Upper lobe of right lung (tissue), 1 donor: ENCODE data around the gene CDC42EP5. TPM values are rescaled to one million over a fixed set of nuclear protein-coding genes. Genes with fewer than 3 reads are reported as not detected.
A peak's percentile ranks its signal among the peaks of the same experiment; 100 is the strongest.
"Not testable (repeated sequence)": the region's sequence is repeated elsewhere in the genome, so short reads cannot be mapped to it uniquely, and the experiment has no call there.

Source experiments
- ATAC-seq: fragments of 200-7000 bp; cut with Tn5 transposase; one replicate; pipeline ENCODE4 v1.9.1; 2020; ENCODE audit warnings: mild to moderate bottlenecking, moderate library complexity
- DNase-seq: peaks from one replicate; pipeline ENCODE4 v3.0.0-alpha.2; 2020
- H3K27ac ChIP-seq: fragments of 200-600 bp; one replicate; pipeline ENCODE4 v1.8.0; 2022
- H3K27me3 ChIP-seq: fragments of 200-600 bp; one replicate; pipeline ENCODE4 v1.8.0; 2022; ENCODE audit warnings: mild to moderate bottlenecking
- H3K36me3 ChIP-seq: fragments of 200-600 bp; one replicate; pipeline ENCODE4 v1.8.0; 2022
- H3K4me1 ChIP-seq: fragments of 200-600 bp; one replicate; pipeline ENCODE4 v1.8.0; 2022
- H3K4me3 ChIP-seq: fragments of 200-600 bp; one replicate; pipeline ENCODE4 v1.8.0; 2022; ENCODE audit warnings: mild to moderate bottlenecking
- H3K9me3 ChIP-seq: fragments of 200-600 bp; one replicate; pipeline ENCODE4 v1.8.0; 2022
- intact Hi-C: fragments of 100-400 bp; cut with DNase I; formaldehyde crosslinking; loops from one replicate; pipeline ENCODE4 v1.11.0; 2022
- total RNA-seq: library from RNA; stranded (reverse); fragmentation: NEBNext Ultra II Directional; extraction: Animal tissue kit (Norgen Biotek cat#: 25700); gene quantifications from one replicate; pipeline ENCODE4 v1.2.1, GENCODE V29; 2021
- TF ChIP-seq, protein P1 (sequence below): fragments of 200-600 bp; IDR thresholded peaks from one replicate; pipeline ENCODE4 v1.8.0; 2022; ENCODE audit warnings: antibody characterized with exemption
- donor health status: DM: no; HTN: yes; CAD: no; lungs with severe emphysema.

Gene CDC42EP5
- total RNA-seq, 1 donor from 2014 or later: 38.2 TPM

DNA sequence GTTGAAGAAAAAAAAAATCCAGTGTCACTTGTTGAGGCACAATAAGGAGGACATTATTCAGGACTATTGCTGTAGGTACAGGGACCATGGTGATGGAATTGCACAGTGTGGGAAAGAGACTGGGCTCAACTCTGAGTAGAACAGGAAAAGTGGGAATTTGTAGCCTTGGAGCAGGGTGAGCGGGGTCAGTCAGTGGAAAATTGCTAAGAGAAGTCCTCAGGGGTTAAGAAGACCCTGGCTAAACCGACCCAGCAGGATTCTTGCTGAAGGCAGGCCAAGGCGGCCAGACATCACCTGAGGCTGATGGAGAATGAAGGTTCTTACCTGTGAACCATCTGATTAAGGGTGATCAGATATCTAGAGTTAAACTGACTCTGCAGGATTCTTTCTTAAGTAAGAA is 42.1 kb upstream of the CDC42EP5 start:
- H3K4me3 ChIP-seq: no peak overlapping the region
- no peaks in the 10 kb centered on the region for H3K4me1 ChIP-seq
- TF ChIP-seq, protein P1, sequence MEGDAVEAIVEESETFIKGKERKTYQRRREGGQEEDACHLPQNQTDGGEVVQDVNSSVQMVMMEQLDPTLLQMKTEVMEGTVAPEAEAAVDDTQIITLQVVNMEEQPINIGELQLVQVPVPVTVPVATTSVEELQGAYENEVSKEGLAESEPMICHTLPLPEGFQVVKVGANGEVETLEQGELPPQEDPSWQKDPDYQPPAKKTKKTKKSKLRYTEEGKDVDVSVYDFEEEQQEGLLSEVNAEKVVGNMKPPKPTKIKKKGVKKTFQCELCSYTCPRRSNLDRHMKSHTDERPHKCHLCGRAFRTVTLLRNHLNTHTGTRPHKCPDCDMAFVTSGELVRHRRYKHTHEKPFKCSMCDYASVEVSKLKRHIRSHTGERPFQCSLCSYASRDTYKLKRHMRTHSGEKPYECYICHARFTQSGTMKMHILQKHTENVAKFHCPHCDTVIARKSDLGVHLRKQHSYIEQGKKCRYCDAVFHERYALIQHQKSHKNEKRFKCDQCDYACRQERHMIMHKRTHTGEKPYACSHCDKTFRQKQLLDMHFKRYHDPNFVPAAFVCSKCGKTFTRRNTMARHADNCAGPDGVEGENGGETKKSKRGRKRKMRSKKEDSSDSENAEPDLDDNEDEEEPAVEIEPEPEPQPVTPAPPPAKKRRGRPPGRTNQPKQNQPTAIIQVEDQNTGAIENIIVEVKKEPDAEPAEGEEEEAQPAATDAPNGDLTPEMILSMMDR: no peak
- ATAC-seq (no peak), DNase-seq (no peak)
- H3K36me3 ChIP-seq: no peaks in the 10 kb centered on the region
- H3K9me3 ChIP-seq: no peaks in the 10 kb centered on the region
- H3K27me3 ChIP-seq: peaks cover 6% of the 10 kb centered on the region
- no peak overlapping the region for H3K27ac ChIP-seq
- intact Hi-C loops: no loop called here

DNA sequence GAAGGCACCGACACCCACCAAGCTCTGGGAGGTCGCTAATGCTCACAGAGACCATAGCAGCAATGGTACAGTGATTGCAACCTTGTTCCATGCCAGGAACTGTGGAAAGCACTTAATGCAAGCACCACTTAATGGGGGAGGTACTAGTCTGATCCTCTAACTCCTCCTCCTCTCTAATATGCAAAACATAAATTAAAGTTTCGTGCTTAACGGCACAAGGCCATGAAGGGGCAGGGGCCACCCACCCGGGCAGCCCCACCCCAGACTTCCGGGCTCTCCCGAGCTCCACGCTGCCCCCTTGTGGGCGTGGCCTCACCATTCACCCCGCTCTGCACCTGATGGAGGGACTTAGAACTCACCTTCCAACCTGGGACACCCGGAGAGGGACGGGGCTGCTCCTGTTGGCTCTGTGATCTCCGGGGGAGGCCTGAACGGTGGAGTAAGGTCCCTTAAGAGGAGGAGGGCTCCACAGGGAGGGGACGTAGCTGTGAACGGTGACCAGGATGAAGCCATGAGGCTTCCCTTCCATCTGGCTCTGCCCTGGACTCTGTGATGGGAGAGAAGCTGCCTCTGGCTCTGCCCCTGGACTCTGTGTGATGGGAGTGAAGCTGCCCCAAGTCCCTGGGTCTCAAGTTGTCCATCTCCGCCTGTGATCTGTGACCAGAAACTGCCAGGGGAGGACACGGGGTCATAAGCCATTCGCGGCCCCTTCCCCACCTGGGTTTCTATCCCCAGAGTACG is 36.3 kb upstream of the CDC42EP5 start:
- H3K9me3 ChIP-seq, H3K36me3 ChIP-seq, H3K4me1 ChIP-seq, DNase-seq, intact Hi-C loops, H3K4me3 ChIP-seq, H3K27ac ChIP-seq, H3K27me3 ChIP-seq: not testable (repeated sequence)
- ATAC-seq: peak; percentile 63

DNA sequence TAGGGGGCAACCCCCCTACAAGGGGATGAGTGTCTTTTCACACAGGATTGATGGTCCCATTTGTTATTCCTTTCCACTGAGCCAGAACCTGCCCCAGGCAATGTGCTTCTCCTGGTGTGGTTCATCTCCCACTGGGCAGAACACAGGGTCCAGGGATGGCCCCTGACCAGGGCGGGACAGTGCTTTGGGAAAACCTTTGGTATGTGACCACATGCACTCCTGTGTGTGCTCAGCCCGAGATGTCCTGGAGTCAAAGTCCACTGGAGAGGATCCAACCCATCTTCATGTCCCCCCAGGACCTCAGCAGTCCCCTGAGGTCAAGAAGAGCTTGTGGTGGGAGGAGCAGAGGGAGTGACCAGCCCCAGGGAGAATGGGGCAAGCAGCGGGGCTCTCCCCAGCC is 35.4 kb upstream of the CDC42EP5 start:
- H3K4me3 ChIP-seq, intact Hi-C loops, H3K27ac ChIP-seq, DNase-seq, H3K36me3 ChIP-seq, H3K27me3 ChIP-seq, H3K4me1 ChIP-seq, H3K9me3 ChIP-seq: not testable (repeated sequence)
- peak; percentile 33 for ATAC-seq

GRCh38 chr19:54507824-54508223 is 34.7 kb upstream of the CDC42EP5 start:
- no peaks in the 10 kb centered on the region for H3K36me3 ChIP-seq
- DNase-seq (no peak), ATAC-seq (no peak)
- intact Hi-C loops: no loop called here
- TF ChIP-seq, protein P1: no peak
- H3K9me3 ChIP-seq: no peaks in the 10 kb centered on the region
- no peak overlapping the region for H3K4me3 ChIP-seq
- peaks cover 4% of the 10 kb centered on the region for H3K27me3 ChIP-seq
- no peaks in the 10 kb centered on the region for H3K4me1 ChIP-seq
- H3K27ac ChIP-seq: no peak overlapping the region

DNA sequence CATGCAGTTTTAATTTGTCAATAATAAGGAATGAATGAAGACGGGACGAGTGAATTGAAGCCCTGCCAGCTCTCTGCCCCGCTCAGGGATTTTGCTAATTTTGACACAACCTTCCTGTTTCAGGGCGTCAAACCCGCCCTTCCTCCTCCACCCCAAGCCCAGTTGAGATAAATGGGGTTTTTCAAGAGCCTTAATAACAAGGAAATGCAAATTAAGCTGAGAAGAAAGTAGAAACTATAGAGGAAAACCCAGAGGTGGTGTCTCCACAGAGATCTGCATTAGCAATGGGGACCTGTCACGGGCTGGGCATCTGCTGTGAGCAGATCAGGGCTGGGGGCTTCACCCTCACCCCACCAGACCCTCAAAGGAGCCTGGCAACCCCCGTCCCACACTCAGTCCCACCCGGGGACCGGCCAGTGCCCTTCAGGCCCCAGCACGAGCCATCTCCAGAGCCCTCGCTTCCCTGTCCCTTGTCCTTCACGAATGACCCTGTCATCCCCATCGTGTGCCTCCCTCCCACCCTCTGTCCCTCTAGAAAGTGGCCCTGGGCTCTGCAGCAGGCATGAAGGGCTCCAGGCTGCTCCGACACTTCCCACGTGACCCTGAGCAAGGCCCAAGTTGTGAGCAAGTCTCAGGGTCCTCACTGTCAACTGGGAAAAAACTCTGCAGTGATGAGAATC is 34.1 kb upstream of the CDC42EP5 start:
- H3K27me3 ChIP-seq, H3K4me1 ChIP-seq, DNase-seq, H3K9me3 ChIP-seq, H3K4me3 ChIP-seq, H3K27ac ChIP-seq, intact Hi-C loops, H3K36me3 ChIP-seq: not testable (repeated sequence)
- ATAC-seq: peak; percentile 33

DNA sequence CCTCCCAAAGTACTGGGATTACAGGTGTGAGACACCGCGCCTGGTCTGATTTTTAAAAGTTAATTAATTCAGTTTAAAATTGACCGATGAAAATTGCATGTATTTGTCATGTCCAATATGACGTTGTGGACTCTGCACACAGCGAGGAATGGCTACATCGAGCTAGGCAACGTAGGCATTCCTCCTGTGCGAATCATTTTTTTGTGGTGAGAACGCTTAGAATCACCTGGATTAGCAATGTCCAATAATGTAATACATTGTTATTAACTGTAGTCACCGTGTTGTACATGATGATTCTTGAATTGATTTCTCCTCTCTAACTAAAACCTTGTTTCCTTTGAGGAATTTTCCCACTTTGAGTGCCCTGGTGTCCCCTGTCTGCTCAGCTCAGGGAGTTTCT is 33.0 kb upstream of the CDC42EP5 start:
- no peaks in the 10 kb centered on the region for H3K4me1 ChIP-seq
- TF ChIP-seq, protein P1: no peak
- H3K4me3 ChIP-seq: no peak overlapping the region
- intact Hi-C loops: no loop called here
- ATAC-seq (no peak), DNase-seq (no peak)
- H3K9me3 ChIP-seq: no peaks in the 10 kb centered on the region
- no peaks in the 10 kb centered on the region for H3K36me3 ChIP-seq
- no peak overlapping the region for H3K27ac ChIP-seq
- H3K27me3 ChIP-seq: peaks cover 9% of the 10 kb centered on the region

- H3K27ac ChIP-seq, intact Hi-C loops, H3K9me3 ChIP-seq, H3K36me3 ChIP-seq, ATAC-seq, H3K27me3 ChIP-seq, DNase-seq, H3K4me3 ChIP-seq, H3K4me1 ChIP-seq: not testable (repeated sequence)
Measured at GRCh38 chr19:54505542-54505941, 32.4 kb upstream of the CDC42EP5 start.
